Measurements from ENCODE around the gene LDB2. TPM values are rescaled to one million over a fixed set of nuclear protein-coding genes. Genes with fewer than 3 reads are reported as not detected.

Gene LDB2
- total and polyA plus RNA-seq, 3 experiments from 2014 or later: not detected

- CTCF ChIA-PET: no interaction called here
These were observed 45.8 kb downstream of the LDB2 start for GRCh38 chr4:16852644-16853043.

DNA sequence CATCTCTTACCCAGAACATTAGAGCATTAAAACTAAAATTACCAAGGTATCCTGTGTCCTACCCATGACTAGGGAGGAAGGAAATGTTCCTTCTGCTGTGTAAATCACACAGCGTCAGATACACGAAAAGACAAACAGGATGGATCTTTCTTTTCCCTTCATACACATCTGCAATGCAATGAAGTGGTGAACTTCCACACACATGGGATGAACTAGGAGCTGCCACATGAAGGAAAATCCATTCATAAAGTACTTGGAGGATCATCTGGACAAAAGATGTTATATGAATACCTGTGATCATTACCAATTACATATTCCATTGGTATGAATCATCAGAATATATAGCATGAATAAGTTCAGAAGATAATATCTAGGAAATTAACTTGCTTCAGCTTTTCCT lies 46.2 kb downstream of the LDB2 start:
- CTCF ChIA-PET: no interaction called here
- no peaks in the 10 kb centered on the region for H3K9me3 ChIP-seq (ENCODE audit: low read length)
- Mint-ChIP-seq H3K27me3 (peaks cover 4% of the 10 kb centered on the region in 2 donors), H3K9me3 (no peaks in the 10 kb centered on the region), H3K4me3 (no peak overlapping the region), H3K4me1 (no peaks in the 10 kb centered on the region), H3K36me3 (no peaks in the 10 kb centered on the region), H3K27ac (no peak overlapping the region)
- H3K4me3 ChIP-seq (ENCODE audit: low read length): no peak overlapping the region
- H3K36me3 ChIP-seq (ENCODE audit: insufficient read depth, low read length): no peaks in the 10 kb centered on the region
- H3K27ac ChIP-seq (ENCODE audit: low read depth, low read length): no peak overlapping the region
- POLR2A ChIA-PET: no interaction called here
- DNase-seq: no peak
- no peaks in the 10 kb centered on the region for H3K4me1 ChIP-seq (ENCODE audit: insufficient read depth, low read length)
- H3K27me3 ChIP-seq (ENCODE audit: insufficient read depth, low read length, poor library complexity, severe bottlenecking): no peaks in the 10 kb centered on the region

More at GRCh38 chr4:16852644-16853043, 45.8 kb downstream of the LDB2 start:
- Mint-ChIP-seq H3K9me3 (peaks cover 0 to 2% (median 0%) of the 10 kb centered on the region in 5 donors), H3K4me3 (no peak overlapping the region), H3K4me1 (no peaks in the 10 kb centered on the region), H3K36me3 (no peaks in the 10 kb centered on the region), H3K27ac (no peak overlapping the region), H3K27me3 (peaks cover 4% of the 10 kb centered on the region in 2 donors)
- POLR2A ChIA-PET: no interaction called here
- no peaks in the 10 kb centered on the region for H3K9me3 ChIP-seq (ENCODE audit: low read length)
- DNase-seq: no peak
- H3K4me1 ChIP-seq (ENCODE audit: insufficient read depth, low read length): no peaks in the 10 kb centered on the region
- no peaks in the 10 kb centered on the region for H3K27me3 ChIP-seq (ENCODE audit: insufficient read depth, low read length, poor library complexity, severe bottlenecking)
- no peak overlapping the region for H3K27ac ChIP-seq (ENCODE audit: low read depth, low read length)
- H3K4me3 ChIP-seq (ENCODE audit: low read length): no peak overlapping the region
- no peaks in the 10 kb centered on the region for H3K36me3 ChIP-seq (ENCODE audit: insufficient read depth, low read length)

DNA sequence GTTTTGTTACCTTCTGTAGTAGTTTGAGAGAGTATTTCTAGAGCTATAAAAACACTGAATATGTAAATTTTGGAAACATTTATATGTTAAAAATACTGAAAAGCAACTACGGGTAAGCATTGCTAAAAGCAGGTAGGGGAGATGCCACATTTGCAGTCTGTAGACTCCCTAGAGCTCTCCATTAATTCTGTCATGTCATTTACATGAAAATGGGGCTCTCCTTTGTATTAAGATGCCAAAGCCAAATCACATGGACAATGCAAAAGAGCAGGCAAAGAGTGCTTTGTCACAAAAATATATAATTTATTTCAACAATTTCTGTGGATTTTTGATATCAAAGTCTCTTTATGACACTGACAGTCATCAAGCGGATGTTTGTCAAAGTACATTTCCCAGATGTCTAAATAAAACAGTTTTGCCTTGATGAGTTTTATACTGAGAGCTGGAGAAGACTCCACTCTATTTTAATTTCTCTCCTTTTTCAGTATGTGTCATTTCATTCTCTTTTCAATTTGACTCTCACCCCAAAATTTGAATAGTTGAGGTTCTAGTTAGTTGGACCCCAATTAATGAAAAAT lies 51.8 kb downstream of the LDB2 start:
- Mint-ChIP-seq H3K9me3 (peaks cover 0 to 2% (median 0%) of the 10 kb centered on the region in 5 donors), H3K27ac (no peak overlapping the region), H3K27me3 (peaks cover 4 to 6% of the 10 kb centered on the region in 2 donors), H3K36me3 (no peaks in the 10 kb centered on the region), H3K4me1 (no peaks in the 10 kb centered on the region), H3K4me3 (no peak overlapping the region)
- CTCF ChIA-PET: interaction anchor here (0.7 kb wide), 1 partner anchor 964 kb away, joined by 3 read pairs; the partner anchor contains the start of genes DCAF16 and NCAPG
- Histone ChIP-seq H3K36me3 (ENCODE audit: insufficient read depth, low read length) (no peaks in the 10 kb centered on the region), H3K4me3 (ENCODE audit: low read length) (no peak overlapping the region), H3K27me3 (ENCODE audit: insufficient read depth, low read length, poor library complexity, severe bottlenecking) (no peaks in the 10 kb centered on the region), H3K9me3 (ENCODE audit: low read length) (no peaks in the 10 kb centered on the region), H3K4me1 (ENCODE audit: insufficient read depth, low read length) (no peaks in the 10 kb centered on the region), H3K27ac (ENCODE audit: low read depth, low read length) (no peak overlapping the region)
- no peak for DNase-seq
- POLR2A ChIA-PET: no interaction called here

DNA sequence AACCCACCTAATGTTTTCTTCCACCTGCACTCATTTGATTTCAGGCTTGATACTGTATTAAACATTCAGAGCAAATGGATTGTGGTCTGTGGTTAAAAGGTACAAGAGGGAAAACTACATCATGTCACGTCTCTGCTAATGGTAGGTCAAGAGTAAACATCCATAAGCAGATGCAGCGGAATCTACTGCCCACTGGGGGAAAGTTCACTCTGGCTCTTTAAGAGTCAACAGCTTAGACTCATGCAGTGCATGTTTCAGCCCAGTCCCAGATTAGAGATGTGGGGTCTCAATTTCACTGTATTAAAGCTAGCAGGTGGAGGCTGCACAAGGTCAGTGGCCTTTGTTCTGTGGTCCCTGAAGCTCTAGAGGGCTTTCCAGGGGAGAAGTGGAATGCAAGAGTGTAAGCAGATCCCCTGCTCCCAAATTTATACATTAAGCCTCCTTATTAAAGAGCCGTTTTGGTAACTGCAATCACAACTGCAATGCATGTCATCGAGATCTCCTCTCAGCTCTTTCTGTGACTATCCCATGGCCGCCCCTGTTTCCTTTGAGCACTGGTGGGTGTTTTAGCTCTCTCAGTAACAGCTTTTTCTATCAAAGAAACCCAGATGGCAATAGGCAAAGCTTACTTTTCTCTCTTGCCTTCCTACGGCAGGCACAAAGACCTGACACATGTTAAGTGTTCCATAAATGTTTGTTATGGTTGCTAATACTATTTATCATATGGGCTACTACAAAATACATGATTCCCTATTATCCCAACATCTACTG lies 53.4 kb downstream of the LDB2 start:
- H3K9me3 ChIP-seq (ENCODE audit: low read length): no peaks in the 10 kb centered on the region
- Mint-ChIP-seq H3K27me3 (peaks cover 4 to 6% of the 10 kb centered on the region in 2 donors), H3K4me1 (no peaks in the 10 kb centered on the region), H3K27ac (no peak overlapping the region), H3K4me3 (no peak overlapping the region), H3K36me3 (no peaks in the 10 kb centered on the region), H3K9me3 (peaks cover 0 to 2% (median 0%) of the 10 kb centered on the region in 5 donors)
- no peak for DNase-seq
- no peaks in the 10 kb centered on the region for H3K36me3 ChIP-seq (ENCODE audit: insufficient read depth, low read length)
- ChIA-PET CTCF (no interaction called here), POLR2A (no interaction called here)
- H3K4me3 ChIP-seq (ENCODE audit: low read length): no peak overlapping the region
- H3K27ac ChIP-seq (ENCODE audit: low read depth, low read length): no peak overlapping the region
- H3K27me3 ChIP-seq (ENCODE audit: insufficient read depth, low read length, poor library complexity, severe bottlenecking): no peaks in the 10 kb centered on the region
- no peaks in the 10 kb centered on the region for H3K4me1 ChIP-seq (ENCODE audit: insufficient read depth, low read length)

- H3K36me3 Mint-ChIP-seq: no peaks in the 10 kb centered on the region
- no peak overlapping the region for H3K27ac ChIP-seq (ENCODE audit: low read depth, low read length)
- no peak overlapping the region for H3K27ac Mint-ChIP-seq
- ChIA-PET POLR2A (no interaction called here), CTCF (no interaction called here)
- H3K27me3 ChIP-seq (ENCODE audit: insufficient read depth, low read length, poor library complexity, severe bottlenecking): no peaks in the 10 kb centered on the region
- no peaks in the 10 kb centered on the region for H3K36me3 ChIP-seq (ENCODE audit: insufficient read depth, low read length)
- H3K4me3 Mint-ChIP-seq: no peak overlapping the region
- no peak for DNase-seq
- H3K4me1 ChIP-seq (ENCODE audit: insufficient read depth, low read length): no peaks in the 10 kb centered on the region
- no peak overlapping the region for H3K4me3 ChIP-seq (ENCODE audit: low read length)
- peaks cover 3 to 4% of the 10 kb centered on the region in 2 donors for H3K27me3 Mint-ChIP-seq
- H3K9me3 ChIP-seq (ENCODE audit: low read length): no peaks in the 10 kb centered on the region
- no peaks in the 10 kb centered on the region for H3K4me1 Mint-ChIP-seq
- peaks cover 0 to 2% (median 0%) of the 10 kb centered on the region in 5 donors for H3K9me3 Mint-ChIP-seq
These were observed 54.5 kb downstream of the LDB2 start for GRCh38 chr4:16843831-16844508.

DNA sequence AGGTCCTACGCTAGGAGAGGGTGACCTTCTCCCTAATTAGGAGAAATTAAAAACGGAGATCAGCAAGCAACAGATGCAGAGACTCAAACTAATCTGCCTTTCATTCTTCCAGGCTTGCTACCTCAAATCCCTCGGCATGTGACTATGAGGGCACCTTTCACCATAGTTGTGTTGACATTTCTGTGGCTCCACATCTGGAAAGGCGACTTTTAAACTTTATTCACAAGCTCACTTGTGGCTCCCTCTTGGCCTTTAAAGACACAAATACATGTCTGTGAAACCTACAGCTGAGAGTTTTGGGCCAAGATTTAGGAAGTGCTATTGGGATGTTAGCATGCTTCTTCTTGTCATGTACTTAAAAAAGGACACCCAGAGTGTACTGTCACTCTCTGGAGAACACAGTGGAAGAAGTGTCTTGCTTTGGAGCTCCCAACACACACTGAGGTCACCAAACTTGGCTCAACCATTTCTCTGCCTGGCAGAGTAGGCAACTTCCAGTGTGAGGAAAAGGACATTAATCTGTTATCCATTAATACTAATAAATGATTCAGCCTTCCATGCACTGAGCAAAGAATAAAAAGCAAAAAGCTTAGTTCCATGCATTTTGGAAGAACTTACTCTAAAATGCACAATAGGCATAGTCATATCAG lies 60.1 kb downstream of the LDB2 start:
- Histone ChIP-seq H3K4me3 (ENCODE audit: low read length) (no peak overlapping the region), H3K27ac (ENCODE audit: low read depth, low read length) (no peak overlapping the region), H3K36me3 (ENCODE audit: insufficient read depth, low read length) (no peaks in the 10 kb centered on the region), H3K4me1 (ENCODE audit: insufficient read depth, low read length) (no peaks in the 10 kb centered on the region), H3K27me3 (ENCODE audit: insufficient read depth, low read length, poor library complexity, severe bottlenecking) (no peaks in the 10 kb centered on the region), H3K9me3 (ENCODE audit: low read length) (no peaks in the 10 kb centered on the region)
- ChIA-PET CTCF (no interaction called here), POLR2A (no interaction called here)
- H3K36me3 Mint-ChIP-seq: no peaks in the 10 kb centered on the region
- peaks cover 0 to 2% (median 0%) of the 10 kb centered on the region in 5 donors for H3K9me3 Mint-ChIP-seq
- H3K27ac Mint-ChIP-seq: no peak overlapping the region
- no peak overlapping the region for H3K4me3 Mint-ChIP-seq
- peaks cover 4 to 12% of the 10 kb centered on the region in 2 donors for H3K27me3 Mint-ChIP-seq
- no peak for DNase-seq
- H3K4me1 Mint-ChIP-seq: no peaks in the 10 kb centered on the region

DNA sequence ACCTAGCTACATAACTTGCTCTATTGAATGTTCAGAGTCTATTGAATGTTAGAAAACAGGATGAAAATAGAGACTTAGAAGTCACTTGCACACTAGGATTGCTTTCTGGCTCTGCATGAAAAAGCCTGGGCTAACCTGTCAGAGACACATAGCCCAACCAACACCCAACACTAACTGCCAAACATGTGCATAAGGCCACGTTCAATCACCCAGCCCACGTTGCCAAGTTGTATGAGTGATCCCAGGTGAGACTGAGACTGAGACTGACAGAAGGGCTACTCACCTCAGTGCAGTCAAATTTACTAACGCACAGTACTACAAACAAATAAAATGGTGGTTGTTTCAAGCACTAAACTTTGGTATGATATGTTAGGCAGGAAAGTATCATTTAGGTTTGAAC lies 61.0 kb downstream of the LDB2 start:
- Histone ChIP-seq H3K27ac (ENCODE audit: low read depth, low read length) (no peak overlapping the region), H3K36me3 (ENCODE audit: insufficient read depth, low read length) (no peaks in the 10 kb centered on the region), H3K4me3 (ENCODE audit: low read length) (no peak overlapping the region), H3K9me3 (ENCODE audit: low read length) (no peaks in the 10 kb centered on the region), H3K27me3 (ENCODE audit: insufficient read depth, low read length, poor library complexity, severe bottlenecking) (no peaks in the 10 kb centered on the region), H3K4me1 (ENCODE audit: insufficient read depth, low read length) (no peaks in the 10 kb centered on the region)
- Mint-ChIP-seq H3K4me1 (no peaks in the 10 kb centered on the region), H3K9me3 (peaks cover 0 to 2% (median 0%) of the 10 kb centered on the region in 5 donors), H3K36me3 (no peaks in the 10 kb centered on the region), H3K27ac (peak overlapping the region in 1 of 8 donors; percentile 38), H3K4me3 (no peak overlapping the region), H3K27me3 (peaks cover 3 to 12% of the 10 kb centered on the region in 2 donors)
- POLR2A ChIA-PET: no interaction called here
- no peak for DNase-seq
- CTCF ChIA-PET: no interaction called here

DNA sequence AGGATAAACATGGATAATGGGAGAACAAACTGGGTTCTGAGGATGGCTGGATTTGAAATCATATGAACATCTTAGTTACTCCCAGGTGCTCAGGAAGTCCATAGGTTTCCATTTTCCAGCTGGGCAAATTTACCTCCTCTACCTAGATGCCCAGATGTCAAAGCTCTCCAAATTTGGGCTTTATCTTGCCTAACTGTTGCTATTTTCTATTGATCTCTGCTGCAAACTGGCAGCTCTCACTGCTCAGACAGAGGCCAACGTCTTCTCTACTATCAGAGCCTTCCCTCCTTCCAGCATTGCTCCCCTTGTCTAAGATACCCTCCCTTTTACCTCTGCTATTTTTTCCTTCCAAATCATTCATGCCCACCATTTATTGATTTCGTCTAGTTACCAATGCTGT lies 62.1 kb downstream of the LDB2 start:
- no peak overlapping the region for H3K27ac Mint-ChIP-seq
- peaks cover 3 to 13% of the 10 kb centered on the region in 2 donors for H3K27me3 Mint-ChIP-seq
- no peak overlapping the region for H3K4me3 Mint-ChIP-seq
- no peaks in the 10 kb centered on the region for H3K4me1 Mint-ChIP-seq
- peaks cover 0 to 2% (median 0%) of the 10 kb centered on the region in 5 donors for H3K9me3 Mint-ChIP-seq
- CTCF ChIA-PET: no interaction called here
- Histone ChIP-seq H3K4me1 (ENCODE audit: insufficient read depth, low read length) (no peaks in the 10 kb centered on the region), H3K36me3 (ENCODE audit: insufficient read depth, low read length) (no peaks in the 10 kb centered on the region), H3K4me3 (ENCODE audit: low read length) (no peak overlapping the region), H3K27me3 (ENCODE audit: insufficient read depth, low read length, poor library complexity, severe bottlenecking) (no peaks in the 10 kb centered on the region), H3K27ac (ENCODE audit: low read depth, low read length) (no peak overlapping the region), H3K9me3 (ENCODE audit: low read length) (no peaks in the 10 kb centered on the region)
- no peaks in the 10 kb centered on the region for H3K36me3 Mint-ChIP-seq
- no peak for DNase-seq
- POLR2A ChIA-PET: no interaction called here

All from CD8-positive, alpha-beta memory T cell (primary cell).